ENCODE data around the gene CYREN. TPM values are rescaled to one million over a fixed set of nuclear protein-coding genes. Genes with fewer than 3 reads are reported as not detected.

Gene CYREN
- total RNA-seq, 4 donors from 2014 or later: 40.3 to 54.4 (median 46.8) TPM

DNA sequence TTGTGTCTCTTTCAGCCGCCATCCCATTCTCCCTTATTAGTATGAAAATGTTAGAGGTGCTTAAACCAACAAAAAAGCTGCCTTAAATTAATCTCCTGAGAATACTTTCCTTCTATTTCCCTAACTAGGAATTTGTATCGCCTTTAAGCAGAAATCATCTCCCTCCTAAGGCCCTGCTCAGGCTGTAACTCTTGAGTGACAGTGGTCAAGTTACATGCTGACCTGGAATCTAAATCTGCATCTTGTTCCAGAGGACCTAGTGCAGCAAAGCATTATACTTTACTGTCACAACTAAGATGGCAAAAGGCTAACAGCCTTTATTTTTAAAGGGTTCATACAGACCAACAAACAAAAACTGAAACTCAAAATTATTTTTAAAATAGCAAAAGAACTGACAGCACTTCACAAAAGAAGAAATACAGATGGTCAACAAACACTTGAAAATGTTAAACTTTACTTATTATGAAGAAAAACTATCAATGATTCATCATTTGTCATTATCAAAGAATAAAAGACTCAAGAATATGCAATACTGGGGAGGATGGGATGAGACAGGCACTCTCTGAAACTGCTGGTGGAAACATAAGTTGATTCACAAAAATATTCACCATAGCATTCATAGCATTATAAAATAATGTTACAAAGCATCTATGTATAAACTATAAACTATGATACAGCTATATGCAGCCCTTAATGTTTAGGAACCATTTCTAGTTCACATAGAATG, 11.0 kb downstream of the CYREN start:
- Histone ChIP-seq H3K9me3 (no peaks in the 10 kb centered on the region), H3K27ac (peak overlapping the region in 2 of 3 donors; percentile 57 to 58), H3K36me3 (no peaks in the 10 kb centered on the region), H3K4me3 (replicated peaks in 1 of 3) (no peak overlapping the region), H3K27me3 (no peaks in the 10 kb centered on the region), H3K4me1 (peaks cover 0 to 41% of the 10 kb centered on the region in 2 donors)
- DNase-seq: no peak
- TF ChIP-seq, protein P1, sequence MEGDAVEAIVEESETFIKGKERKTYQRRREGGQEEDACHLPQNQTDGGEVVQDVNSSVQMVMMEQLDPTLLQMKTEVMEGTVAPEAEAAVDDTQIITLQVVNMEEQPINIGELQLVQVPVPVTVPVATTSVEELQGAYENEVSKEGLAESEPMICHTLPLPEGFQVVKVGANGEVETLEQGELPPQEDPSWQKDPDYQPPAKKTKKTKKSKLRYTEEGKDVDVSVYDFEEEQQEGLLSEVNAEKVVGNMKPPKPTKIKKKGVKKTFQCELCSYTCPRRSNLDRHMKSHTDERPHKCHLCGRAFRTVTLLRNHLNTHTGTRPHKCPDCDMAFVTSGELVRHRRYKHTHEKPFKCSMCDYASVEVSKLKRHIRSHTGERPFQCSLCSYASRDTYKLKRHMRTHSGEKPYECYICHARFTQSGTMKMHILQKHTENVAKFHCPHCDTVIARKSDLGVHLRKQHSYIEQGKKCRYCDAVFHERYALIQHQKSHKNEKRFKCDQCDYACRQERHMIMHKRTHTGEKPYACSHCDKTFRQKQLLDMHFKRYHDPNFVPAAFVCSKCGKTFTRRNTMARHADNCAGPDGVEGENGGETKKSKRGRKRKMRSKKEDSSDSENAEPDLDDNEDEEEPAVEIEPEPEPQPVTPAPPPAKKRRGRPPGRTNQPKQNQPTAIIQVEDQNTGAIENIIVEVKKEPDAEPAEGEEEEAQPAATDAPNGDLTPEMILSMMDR (IDR thresholded peaks at IDR 0.05): no peak
- TF ChIP-seq POLR2A (IDR thresholded peaks at IDR 0.05): no peak
- intact Hi-C loops (cut with DNase I): loop anchor here (10.0 kb wide), 1 partner anchor 505 kb away; no protein-coding TSS in a partner anchor
- WGBS, 2 donors: 90 to 91% methylated on average over 2 of the region's 2 CpGs

DNA sequence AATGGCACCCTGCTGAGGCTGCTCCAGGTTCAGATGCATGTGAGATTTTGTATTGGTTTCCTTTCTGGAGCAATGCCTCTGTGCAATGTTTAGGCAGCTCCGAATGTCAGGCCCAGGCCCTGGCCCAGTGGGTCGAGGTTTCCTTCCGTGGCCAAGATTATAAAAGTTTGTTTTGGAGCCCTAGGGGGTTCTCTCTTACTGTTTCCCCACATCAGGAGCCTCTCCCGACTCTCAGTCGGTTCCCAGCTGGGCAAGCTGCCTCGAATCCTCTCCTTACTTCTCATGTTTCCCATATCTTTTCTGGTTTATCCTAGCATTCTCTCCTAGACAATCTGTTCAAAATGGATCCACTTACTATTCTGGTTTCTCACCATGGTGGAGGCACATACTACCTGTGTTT, 11.6 kb downstream of the CYREN start:
- intact Hi-C loops (cut with DNase I): no loop called here
- H3K27me3 ChIP-seq: no peaks in the 10 kb centered on the region
- H3K36me3 ChIP-seq: no peaks in the 10 kb centered on the region
- no peak for TF ChIP-seq POLR2A (IDR thresholded peaks at IDR 0.05)
- TF ChIP-seq, protein P1 (IDR thresholded peaks at IDR 0.05): no peak
- H3K27ac ChIP-seq: peak overlapping the region in 2 of 3 donors; percentile 33 to 57
- H3K4me3 ChIP-seq (replicated peaks in 1 of 3): no peak overlapping the region
- 66 to 86% methylated on average over 6 of the region's 6 CpGs for WGBS, 2 donors
- H3K4me1 ChIP-seq: peaks cover 0 to 41% of the 10 kb centered on the region in 2 donors
- DNase-seq: no peak
- no peaks in the 10 kb centered on the region for H3K9me3 ChIP-seq

DNA sequence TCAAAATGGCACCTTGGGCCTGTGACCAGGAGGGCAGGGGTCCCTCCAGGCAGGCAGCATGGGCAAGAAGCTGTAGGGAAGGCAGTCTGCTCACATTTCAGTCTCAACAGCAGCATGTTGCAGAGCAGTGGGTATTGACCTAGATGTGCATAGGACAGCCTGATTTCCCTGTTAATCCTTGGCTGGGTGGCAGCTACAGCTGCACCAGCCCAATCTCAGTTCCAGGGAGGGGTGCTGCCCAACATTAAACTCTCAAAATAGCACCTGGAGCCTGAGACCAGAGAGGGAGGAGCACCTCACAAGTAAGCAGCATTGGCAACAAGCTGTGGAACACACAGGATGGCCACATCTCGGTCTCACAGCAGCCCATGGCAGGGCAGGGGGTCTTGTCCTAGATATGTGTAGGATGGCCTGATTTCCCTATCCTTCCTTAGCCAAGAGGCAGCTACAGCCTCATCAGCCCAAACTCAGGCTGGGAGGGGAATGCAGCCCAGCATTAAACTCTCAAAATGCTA, 12.3 kb downstream of the CYREN start:
- Histone ChIP-seq H3K27me3 (no peaks in the 10 kb centered on the region), H3K4me1 (peaks cover 0 to 41% of the 10 kb centered on the region in 2 donors), H3K4me3 (replicated peaks in 1 of 3) (no peak overlapping the region), H3K27ac (peak overlapping the region in 2 of 3 donors; percentile 33 to 57), H3K36me3 (no peaks in the 10 kb centered on the region), H3K9me3 (no peaks in the 10 kb centered on the region)
- TF ChIP-seq, protein P1 (IDR thresholded peaks at IDR 0.05): no peak
- TF ChIP-seq POLR2A (IDR thresholded peaks at IDR 0.05): no peak
- WGBS, 2 donors: 87 to 100% methylated on average over 1 of the region's 1 CpG
- DNase-seq: no peak
- intact Hi-C loops (cut with DNase I): no loop called here

DNA sequence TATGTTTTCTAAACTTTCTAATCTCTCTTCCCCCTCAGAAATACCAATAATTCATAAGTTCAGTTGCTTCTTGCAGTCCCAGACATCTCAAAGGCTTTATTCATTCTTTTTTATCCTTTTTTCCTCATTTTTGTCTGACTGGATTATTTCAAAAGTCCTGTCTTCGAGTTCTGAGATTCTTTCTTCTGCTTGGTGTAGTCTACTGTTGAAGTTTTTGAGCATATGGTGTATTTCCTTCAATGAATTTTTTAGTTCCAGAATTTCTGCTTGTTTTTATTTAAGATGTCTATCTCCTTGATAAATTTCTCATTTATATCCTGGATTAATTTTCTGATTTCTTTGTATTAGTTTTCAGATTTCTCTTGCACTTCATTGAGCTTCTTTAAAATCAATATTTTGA, 14.2 kb downstream of the CYREN start:
- DNase-seq: no peak
- intact Hi-C loops (cut with DNase I): no loop called here
- Histone ChIP-seq H3K4me1 (peaks cover 0 to 36% of the 10 kb centered on the region in 2 donors), H3K9me3 (no peaks in the 10 kb centered on the region), H3K36me3 (no peaks in the 10 kb centered on the region), H3K27ac (no peak overlapping the region), H3K4me3 (replicated peaks in 1 of 3) (no peak overlapping the region), H3K27me3 (no peaks in the 10 kb centered on the region)
- 89 to 97% methylated on average over 1 of the region's 1 CpG for WGBS, 2 donors
- TF ChIP-seq, protein P1 (IDR thresholded peaks at IDR 0.05): no peak
- TF ChIP-seq POLR2A (IDR thresholded peaks at IDR 0.05): no peak

DNA sequence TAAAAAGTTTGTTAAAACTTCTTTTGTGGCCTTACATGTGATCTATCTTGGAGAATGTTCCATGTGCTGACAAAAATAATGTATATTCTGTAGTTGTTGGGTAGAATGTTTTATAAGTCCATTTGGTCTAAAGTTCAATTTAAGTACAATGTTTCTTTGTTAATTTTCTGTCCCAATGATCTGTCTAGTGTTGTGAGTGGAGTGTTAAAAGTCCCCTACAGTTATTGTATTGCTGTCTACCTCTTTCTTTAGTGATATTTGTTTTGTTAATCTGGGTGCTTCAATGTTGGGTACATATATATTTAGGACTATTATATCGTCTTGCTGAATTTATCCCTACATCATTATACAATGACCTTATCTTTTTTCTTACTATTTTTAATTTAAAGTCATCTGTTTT, 15.8 kb downstream of the CYREN start:
- WGBS, 2 donors: 88 to 100% methylated on average over 1 of the region's 1 CpG

More for the DNA sequence above, 15.8 kb downstream of the CYREN start:
- TF ChIP-seq, protein P1 (IDR thresholded peaks at IDR 0.05): no peak
- TF ChIP-seq POLR2A (IDR thresholded peaks at IDR 0.05): no peak
- H3K4me3 ChIP-seq (replicated peaks in 1 of 3): no peak overlapping the region
- H3K27ac ChIP-seq: no peak overlapping the region
- no peaks in the 10 kb centered on the region for H3K27me3 ChIP-seq
- peaks cover 0 to 21% of the 10 kb centered on the region in 2 donors for H3K4me1 ChIP-seq
- DNase-seq: no peak
- intact Hi-C loops (cut with DNase I): no loop called here
- no peaks in the 10 kb centered on the region for H3K9me3 ChIP-seq
- no peaks in the 10 kb centered on the region for H3K36me3 ChIP-seq

Measured in thyroid gland (tissue), 4 donors.